Psoas muscle (tissue), 8 donors: Measurements from ENCODE around the gene ENPP1. TPM values are rescaled to one million over a fixed set of nuclear protein-coding genes. Genes with fewer than 3 reads are reported as not detected.

Source experiments
- ATAC-seq, 4 donors: fragments of 200-7000 bp; cut with Tn5 transposase; one replicate each; pipeline ENCODE4 v1.9.1; 2020; ENCODE audit warnings: moderate library complexity in 3 of 4, mild to moderate bottlenecking in 2 of 4
- DNase-seq, 2 donors: peaks; one replicate each; pipeline ENCODE4 v3.0.0-alpha.2; 2020
- H3K27ac ChIP-seq: fragments of 200-600 bp; one replicate; pipeline ENCODE4 v1.8.0; 2022
- H3K27me3 ChIP-seq, 3 donors: fragments of 200-600 bp in 1 of 3; one replicate each; pipeline versions ENCODE4 v1.6.1 to v1.8.0; 2013 to 2022; ENCODE audit warnings: low read length in 2 of 3, mild to moderate bottlenecking in 2 of 3, moderate library complexity in 1 of 3; ENCODE audit not compliant: insufficient read depth in 3 of 3
- H3K36me3 ChIP-seq, 2 donors: fragments of 200-600 bp in 1 of 2; one replicate each; pipeline versions ENCODE4 v1.6.1 to v1.8.0; 2013 to 2022; ENCODE audit warnings: low read depth in 1 of 2, mild to moderate bottlenecking in 1 of 2, moderate library complexity in 1 of 2; ENCODE audit not compliant: insufficient read depth in 1 of 2
- H3K4me1 ChIP-seq: fragments of 200-600 bp; one replicate; pipeline ENCODE4 v1.8.0; 2022
- H3K4me3 ChIP-seq: fragments of 200-600 bp; one replicate; pipeline ENCODE4 v1.8.0; 2022; ENCODE audit warnings: mild to moderate bottlenecking
- H3K9me3 ChIP-seq: fragments of 200-600 bp; one replicate; pipeline ENCODE4 v1.8.0; 2022
- WGBS, 3 donors: extraction: QIAGEN DNeasy Blood & Tissue Kit; methylation state at CpG; one replicate each; pipeline versions ENCODE4 v1.1.6 to v1.1.7; 2013; 5-methylcytosine and 5-hydroxymethylcytosine counted together
- intact Hi-C, 2 donors: fragments of 100-400 bp; cut with DNase I; formaldehyde crosslinking; loops; one replicate each; pipeline versions ENCODE4 v1.11.0 to v1.14.2; 2022
- polyA plus RNA-seq, 3 donors: library from polyadenylated mRNA; stranded (reverse); fragments of 200-250 nt; gene quantifications; one replicate each; pipeline ENCODE4 v1.2.3, GENCODE V29; 2013
- total RNA-seq, 4 donors: library from RNA; stranded (reverse); fragmentation: NEBNext Ultra II Directional in 2 of 4; extraction: Animal tissue kit (Norgen Biotek cat#: 25700) in 2 of 4; gene quantifications; one replicate each; pipeline versions ENCODE4 v1.2.1 to v1.2.4, GENCODE V29; 2021 to 2023
- TF ChIP-seq, protein P1 (sequence below): fragments of 200-600 bp; IDR thresholded peaks from one replicate; pipeline ENCODE4 v1.8.0; 2022; ENCODE audit warnings: antibody characterized with exemption
- donor health status: healthy with polysubstance abuse.
- donor health status: DM: no; HTN: no; CAD: no; lungs with moderate emphysema.
- donor health status: Bipolar disorder and iron deficiency.
- donor health status: healthy.
- donor health status: DM: yes; HTN: yes; CAD: no.
- donor health status: DM: no; HTN: no; CAD: no.
- donor health status: DM: no; HTN: no; CAD: no.
- donor health status: DM: yes; HTN: yes; CAD: no.

The ENPP1 gene
- total and polyA plus RNA-seq, 7 donors = 0.65 to 4.9 (median 1.6) TPM

DNA sequence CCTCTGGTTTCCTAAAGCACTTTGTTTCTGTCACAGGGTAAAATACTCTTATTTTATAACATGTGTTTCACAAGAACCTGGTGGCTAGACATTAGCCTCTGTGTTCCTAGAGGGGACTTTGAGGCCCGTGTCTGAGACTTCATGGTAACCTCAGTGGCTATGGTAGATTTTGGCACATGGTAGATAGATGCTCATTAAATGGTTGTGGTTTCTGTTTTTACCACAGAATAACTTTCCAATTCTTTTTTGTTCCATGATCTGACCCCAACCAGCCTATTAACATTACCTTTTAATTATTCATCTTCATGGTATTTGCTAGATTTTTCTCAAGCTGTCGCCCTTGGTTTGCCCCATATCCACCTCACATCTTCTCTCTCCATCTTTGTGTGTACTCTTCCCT is 109.0 kb downstream of the ENPP1 start:
- Histone ChIP-seq H3K36me3 (no peaks in the 10 kb centered on the region), H3K27ac (no peak overlapping the region), H3K27me3 (peaks cover 0 to 4% (median 2%) of the 10 kb centered on the region in 3 donors), H3K4me1 (no peaks in the 10 kb centered on the region), H3K4me3 (no peak overlapping the region), H3K9me3 (no peaks in the 10 kb centered on the region)
- intact Hi-C loops = loop anchor here in 1 of 2 donors (10.0 kb wide), 1 partner anchor 568 kb away; no protein-coding TSS in a partner anchor
- DNase-seq = no peak
- WGBS, 3 donors = 85 to 89% (median 87%) methylated on average over 2 of the region's 2 CpGs
- TF ChIP-seq, protein P1, sequence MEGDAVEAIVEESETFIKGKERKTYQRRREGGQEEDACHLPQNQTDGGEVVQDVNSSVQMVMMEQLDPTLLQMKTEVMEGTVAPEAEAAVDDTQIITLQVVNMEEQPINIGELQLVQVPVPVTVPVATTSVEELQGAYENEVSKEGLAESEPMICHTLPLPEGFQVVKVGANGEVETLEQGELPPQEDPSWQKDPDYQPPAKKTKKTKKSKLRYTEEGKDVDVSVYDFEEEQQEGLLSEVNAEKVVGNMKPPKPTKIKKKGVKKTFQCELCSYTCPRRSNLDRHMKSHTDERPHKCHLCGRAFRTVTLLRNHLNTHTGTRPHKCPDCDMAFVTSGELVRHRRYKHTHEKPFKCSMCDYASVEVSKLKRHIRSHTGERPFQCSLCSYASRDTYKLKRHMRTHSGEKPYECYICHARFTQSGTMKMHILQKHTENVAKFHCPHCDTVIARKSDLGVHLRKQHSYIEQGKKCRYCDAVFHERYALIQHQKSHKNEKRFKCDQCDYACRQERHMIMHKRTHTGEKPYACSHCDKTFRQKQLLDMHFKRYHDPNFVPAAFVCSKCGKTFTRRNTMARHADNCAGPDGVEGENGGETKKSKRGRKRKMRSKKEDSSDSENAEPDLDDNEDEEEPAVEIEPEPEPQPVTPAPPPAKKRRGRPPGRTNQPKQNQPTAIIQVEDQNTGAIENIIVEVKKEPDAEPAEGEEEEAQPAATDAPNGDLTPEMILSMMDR = no peak
- ATAC-seq = no peak

DNA sequence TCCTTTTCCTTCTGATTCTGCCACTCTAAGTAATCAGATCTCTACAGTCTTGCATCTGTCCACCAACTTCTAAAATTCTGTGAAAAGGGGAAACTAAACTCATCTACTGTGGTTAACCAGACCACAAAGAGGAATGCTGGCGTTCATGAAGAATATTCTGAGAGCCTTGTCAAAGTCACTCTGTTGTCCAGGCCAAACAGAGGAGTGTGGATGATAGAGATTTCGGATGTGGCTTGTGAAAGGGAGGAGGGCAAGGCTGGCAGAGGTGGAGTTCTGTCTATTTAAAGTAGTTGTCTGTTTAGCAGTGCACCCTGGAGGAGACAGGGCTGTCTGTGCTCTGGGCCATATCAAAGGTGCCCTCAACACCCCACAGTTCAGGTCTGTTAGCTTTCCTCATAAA is 109.5 kb downstream of the ENPP1 start:
- Histone ChIP-seq H3K27me3 (peaks cover 0 to 4% (median 2%) of the 10 kb centered on the region in 3 donors), H3K4me1 (no peaks in the 10 kb centered on the region), H3K27ac (no peak overlapping the region), H3K4me3 (no peak overlapping the region), H3K36me3 (no peaks in the 10 kb centered on the region), H3K9me3 (no peaks in the 10 kb centered on the region)
- TF ChIP-seq, protein P1 = no peak
- WGBS, 3 donors = 67 to 71% (median 70%) methylated on average over 2 of the region's 2 CpGs
- no peak for DNase-seq
- ATAC-seq = no peak
- intact Hi-C loops = loop anchor here in 1 of 2 donors (10.0 kb wide), 1 partner anchor 567 kb away; no protein-coding TSS in a partner anchor

DNA sequence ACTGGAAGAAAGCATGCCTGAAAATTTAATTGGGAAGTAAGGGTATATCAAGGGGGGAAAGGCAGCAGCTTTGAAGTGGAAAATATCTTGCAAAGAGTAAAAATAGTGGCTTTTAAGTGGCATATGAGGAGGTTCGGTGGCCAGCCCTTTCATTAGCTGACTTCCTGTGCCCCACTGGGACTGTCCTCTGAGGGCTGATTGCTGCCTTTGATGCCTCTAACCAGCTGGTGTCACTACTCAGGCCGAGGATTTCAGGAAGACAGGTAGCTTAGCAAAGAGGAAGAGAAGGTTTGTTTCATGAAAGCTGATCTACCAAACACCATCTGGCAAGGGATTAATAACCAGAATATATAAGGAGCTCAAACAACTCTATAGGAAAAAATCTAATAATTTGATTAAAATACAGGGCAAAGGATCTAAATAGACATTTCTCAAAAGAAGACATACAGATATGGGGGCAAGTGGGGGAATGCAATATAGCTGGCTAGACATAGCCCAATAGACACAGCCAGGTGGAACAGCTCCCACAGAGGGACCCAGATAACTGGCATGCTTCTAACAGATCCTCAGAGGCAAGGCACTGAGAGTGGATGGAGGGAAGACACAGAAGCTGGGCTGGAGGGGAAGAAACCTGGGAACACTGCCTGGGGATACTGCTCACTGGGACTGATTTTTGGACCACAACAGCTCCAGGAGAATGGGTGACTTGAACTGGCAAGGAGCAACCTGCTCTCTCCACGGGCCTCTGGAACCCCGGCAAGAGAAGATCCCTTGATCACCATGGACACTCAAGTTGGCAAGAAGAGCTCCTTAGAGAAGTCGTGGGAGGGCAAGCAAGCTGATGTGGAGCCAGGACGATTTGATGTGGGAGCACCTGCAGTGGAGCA is 110.2 kb downstream of the ENPP1 start:
- no peak overlapping the region for H3K27ac ChIP-seq
- TF ChIP-seq, protein P1 = no peak
- ATAC-seq (no peak), DNase-seq (no peak)
- H3K4me3 ChIP-seq = no peak overlapping the region
- peaks cover 0 to 2% (median 0%) of the 10 kb centered on the region in 3 donors for H3K27me3 ChIP-seq
- H3K9me3 ChIP-seq = no peaks in the 10 kb centered on the region
- no peaks in the 10 kb centered on the region for H3K4me1 ChIP-seq
- no peaks in the 10 kb centered on the region for H3K36me3 ChIP-seq
- intact Hi-C loops = loop anchor here in 1 of 2 donors (10.0 kb wide), 1 partner anchor 567 kb away; no protein-coding TSS in a partner anchor
- WGBS, 3 donors = 52 to 58% (median 52%) methylated on average over 6 of the region's 6 CpGs

DNA sequence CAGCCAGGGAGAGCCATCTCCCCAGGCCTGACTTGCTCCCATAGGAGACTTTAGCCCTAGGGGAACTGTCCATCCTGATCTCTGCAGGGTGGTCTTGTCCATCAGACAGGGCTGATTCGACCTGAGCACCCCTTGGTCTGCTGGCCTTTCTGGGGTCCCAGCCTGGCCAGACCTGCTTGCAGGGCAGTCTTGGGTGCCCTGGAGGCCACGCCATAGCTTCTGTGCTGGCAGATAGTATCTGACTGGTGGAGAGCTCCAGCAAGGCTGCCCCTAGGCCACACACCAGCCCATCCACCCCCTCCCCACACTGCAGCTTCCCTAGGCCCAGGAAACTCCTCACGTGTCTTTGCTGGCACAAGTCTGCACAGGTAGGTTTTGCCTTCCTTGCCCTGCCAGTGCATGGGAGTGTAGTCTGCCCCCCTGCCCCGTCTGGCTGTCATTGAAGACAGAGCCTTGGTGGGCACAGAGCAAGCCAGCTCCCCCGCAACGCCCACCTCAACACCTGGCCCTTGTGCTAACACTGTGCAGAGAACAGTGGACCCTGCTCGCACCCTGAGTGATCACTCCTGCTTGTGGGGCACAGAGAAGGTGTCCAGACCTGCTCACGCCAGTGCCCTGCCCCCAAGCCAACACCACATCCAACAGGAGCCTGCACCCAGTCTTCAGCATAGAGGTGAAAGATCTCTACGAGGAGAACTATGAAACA is 111.0 kb downstream of the ENPP1 start:
- H3K36me3 ChIP-seq = no peaks in the 10 kb centered on the region
- ATAC-seq = no peak
- H3K9me3 ChIP-seq = no peaks in the 10 kb centered on the region
- TF ChIP-seq, protein P1 = no peak
- H3K4me3 ChIP-seq = no peak overlapping the region
- H3K27me3 ChIP-seq = peaks cover 0 to under 1% (median 0%) of the 10 kb centered on the region in 3 donors
- intact Hi-C loops = loop anchor here in 1 of 2 donors (10.0 kb wide), 1 partner anchor 566 kb away; no protein-coding TSS in a partner anchor
- no peak for DNase-seq
- H3K27ac ChIP-seq = no peak overlapping the region
- WGBS, 3 donors = 86 to 91% (median 90%) methylated on average over 9 of the region's 9 CpGs
- no peaks in the 10 kb centered on the region for H3K4me1 ChIP-seq
